Stomach (tissue), 4 donors: Measurements from ENCODE around the gene GMDS.

ENCODE experiments used
- CTCF ChIP-seq, 7 experiments: fragments of 450-650 bp in 4 of 7; fragments of 200-600 bp in 3 of 7; sonication (generic) in 3 of 7; IDR thresholded peaks; one replicate each; pipeline ENCODE4 v1.5.1; 2016 to 2019; ENCODE audit warnings: antibody characterized with exemption in 7 of 7, control low read depth in 2 of 7, mild to moderate bottlenecking in 1 of 7
- EP300 ChIP-seq: sonication (generic); formaldehyde crosslinking; IDR thresholded peaks from one replicate; pipeline ENCODE4 v1.6.1; 2017; ENCODE audit warnings: antibody characterized with exemption

GRCh38 chr6:1624058-1624850 lies 621.2 kb downstream of the GMDS start:
- TF ChIP-seq CTCF (IDR thresholded peaks at IDR 0.05) (no peak), EP300 (no peak)
